Endodermal cell (in vitro differentiated cells): Measurements from ENCODE around the gene NLRP9. TPM values are rescaled to one million over a fixed set of nuclear protein-coding genes. Genes with fewer than 3 reads are reported as not detected.

Experiments
- DNase-seq: peaks from one replicate; pipeline ENCODE4 v3.0.0-alpha.2; 2017
- H3K27ac ChIP-seq: 2 replicates; pipeline ENCODE4 v1.5.1; 2013; ENCODE audit warnings: mild to moderate bottlenecking, low read depth, low read length, moderate library complexity
- H3K27me3 ChIP-seq: 2 replicates; pipeline ENCODE4 v1.6.1; 2013; ENCODE audit warnings: mild to moderate bottlenecking, low read length, moderate library complexity; ENCODE audit not compliant: insufficient read depth, control insufficient read depth, poor library complexity, severe bottlenecking
- H3K36me3 ChIP-seq: 2 replicates; pipeline ENCODE4 v1.7.0; 2013; ENCODE audit warnings: mild to moderate bottlenecking, low read length, moderate library complexity; ENCODE audit not compliant: control insufficient read depth, insufficient read depth
- H3K4me1 ChIP-seq: one replicate; pipeline ENCODE4 v1.7.0; 2013; ENCODE audit warnings: low read length; ENCODE audit not compliant: control insufficient read depth, insufficient read depth
- H3K4me3 ChIP-seq: 2 replicates; pipeline ENCODE4 v1.5.1; 2013; ENCODE audit warnings: mild to moderate bottlenecking, low read length, moderate library complexity
- H3K9ac ChIP-seq: 2 replicates; pipeline ENCODE4 v1.6.1; 2013; ENCODE audit warnings: mild to moderate bottlenecking, low read length, moderate library complexity; ENCODE audit not compliant: poor library complexity, severe bottlenecking; ENCODE audit errors: extremely low read depth
- H3K9me3 ChIP-seq: 2 replicates; pipeline ENCODE4 v1.6.1; 2013; ENCODE audit warnings: mild to moderate bottlenecking, low read length, moderate library complexity; ENCODE audit not compliant: control insufficient read depth
- H3K27ac Mint-ChIP-seq: 2 replicates; pipeline ENCODE4 v1.8.0; 2020; ENCODE audit warnings: mixed read lengths
- H3K27me3 Mint-ChIP-seq: 2 replicates; pipeline ENCODE4 v1.8.0; 2021; ENCODE audit warnings: mild to moderate bottlenecking, mixed read lengths; ENCODE audit not compliant: insufficient read depth
- H3K36me3 Mint-ChIP-seq: 2 replicates; pipeline ENCODE4 v1.8.0; 2020; ENCODE audit warnings: low read depth, mixed read lengths
- H3K4me1 Mint-ChIP-seq: 2 replicates; pipeline ENCODE4 v1.8.0; 2020; ENCODE audit warnings: mixed read lengths
- H3K4me3 Mint-ChIP-seq: 2 replicates; pipeline ENCODE4 v1.8.0; 2020; ENCODE audit warnings: mild to moderate bottlenecking, moderate library complexity, mixed read lengths
- H3K9me3 Mint-ChIP-seq: 2 replicates; pipeline ENCODE4 v1.8.0; 2020; ENCODE audit warnings: mild to moderate bottlenecking, mixed read lengths
- WGBS, 2 experiments: methylation state at CpG; one replicate each; pipeline versions ENCODE4 v1.1.5 to v1.1.7; 2013; ENCODE audit warnings: missing lambda C conversion rate in 2 of 2, mixed read lengths in 1 of 2; ENCODE audit not compliant: insufficient coverage in 1 of 2, insufficient read length in 1 of 2; 5-methylcytosine and 5-hydroxymethylcytosine counted together
- total RNA-seq, 2 donors: library from RNA; stranded (reverse); fragmentation: NEBNext Ultra II Directional in 1 of 2; extraction: Animal tissue kit (Norgen Biotek cat#: 25700) in 1 of 2; gene quantifications; 2 replicates in 1 of 2; 3 replicates in 1 of 2; pipeline ENCODE4 v1.2.1, GENCODE V29; 2021
- TF ChIP-seq, protein P1 (sequence below): fragments of 200-600 bp; sonication (generic); conservative IDR thresholded peaks from 2 replicates; pipeline ENCODE4 v1.5.0; 2021; ENCODE audit warnings: antibody characterized with exemption, mild to moderate bottlenecking

The NLRP9 gene
- total RNA-seq, 2 donors from 2014 or later = not detected

DNA sequence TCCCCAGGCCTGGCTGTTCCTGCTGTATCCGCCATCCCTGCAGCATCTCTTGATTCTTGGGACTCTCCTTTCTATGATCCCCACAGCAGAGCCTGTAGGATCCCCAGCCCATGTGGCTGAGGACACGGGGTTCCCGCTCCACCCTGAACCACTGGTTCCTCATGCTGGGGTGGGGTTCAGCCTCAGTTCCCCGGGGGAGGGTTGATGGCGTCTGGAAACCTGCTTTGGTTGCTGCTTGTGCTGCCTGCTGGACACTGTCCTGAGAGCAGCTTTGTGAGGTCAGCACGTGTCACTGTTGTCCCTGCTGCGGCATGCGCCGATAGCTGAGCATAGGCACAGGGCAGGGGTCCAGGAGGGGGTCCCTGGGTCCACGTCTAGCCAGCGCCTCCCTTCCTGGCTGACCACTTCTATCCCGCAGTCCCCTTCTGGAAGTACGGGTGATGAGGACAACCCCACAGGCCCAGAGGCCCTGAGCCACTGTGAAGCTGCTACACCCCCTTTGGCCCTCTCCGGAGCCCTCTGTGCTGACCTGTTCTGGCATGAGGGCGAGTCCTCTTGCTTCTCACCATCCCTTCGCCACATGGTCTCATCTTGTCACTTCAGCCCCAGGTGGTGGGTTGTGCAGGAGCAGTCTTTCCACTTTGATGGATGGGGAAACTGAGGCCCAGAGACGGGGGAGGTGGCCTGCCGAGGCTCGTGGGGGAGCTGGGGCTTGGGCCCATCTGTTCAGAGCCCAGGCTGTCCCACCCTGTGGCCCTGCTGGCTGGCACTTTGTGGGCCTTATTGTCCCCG lies 57.7 kb downstream of the NLRP9 start:
- Histone ChIP-seq H3K9ac (no peak overlapping the region), H3K4me1 (peaks cover 15% of the 10 kb centered on the region), H3K9me3 (no peaks in the 10 kb centered on the region), H3K4me3 (no peak overlapping the region), H3K36me3 (peaks cover 47% of the 10 kb centered on the region), H3K27ac (no peak overlapping the region), H3K27me3 (no peaks in the 10 kb centered on the region)
- no peak overlapping the region for H3K27ac Mint-ChIP-seq
- H3K4me3 Mint-ChIP-seq = no peak overlapping the region
- no peak for DNase-seq
- no peaks in the 10 kb centered on the region for H3K27me3 Mint-ChIP-seq
- peaks cover 31% of the 10 kb centered on the region for H3K4me1 Mint-ChIP-seq
- no peaks in the 10 kb centered on the region for H3K9me3 Mint-ChIP-seq
- WGBS, 2 experiments = 94% methylated on average over 15 to 20 of the region's 20 CpGs
- TF ChIP-seq, protein P1, sequence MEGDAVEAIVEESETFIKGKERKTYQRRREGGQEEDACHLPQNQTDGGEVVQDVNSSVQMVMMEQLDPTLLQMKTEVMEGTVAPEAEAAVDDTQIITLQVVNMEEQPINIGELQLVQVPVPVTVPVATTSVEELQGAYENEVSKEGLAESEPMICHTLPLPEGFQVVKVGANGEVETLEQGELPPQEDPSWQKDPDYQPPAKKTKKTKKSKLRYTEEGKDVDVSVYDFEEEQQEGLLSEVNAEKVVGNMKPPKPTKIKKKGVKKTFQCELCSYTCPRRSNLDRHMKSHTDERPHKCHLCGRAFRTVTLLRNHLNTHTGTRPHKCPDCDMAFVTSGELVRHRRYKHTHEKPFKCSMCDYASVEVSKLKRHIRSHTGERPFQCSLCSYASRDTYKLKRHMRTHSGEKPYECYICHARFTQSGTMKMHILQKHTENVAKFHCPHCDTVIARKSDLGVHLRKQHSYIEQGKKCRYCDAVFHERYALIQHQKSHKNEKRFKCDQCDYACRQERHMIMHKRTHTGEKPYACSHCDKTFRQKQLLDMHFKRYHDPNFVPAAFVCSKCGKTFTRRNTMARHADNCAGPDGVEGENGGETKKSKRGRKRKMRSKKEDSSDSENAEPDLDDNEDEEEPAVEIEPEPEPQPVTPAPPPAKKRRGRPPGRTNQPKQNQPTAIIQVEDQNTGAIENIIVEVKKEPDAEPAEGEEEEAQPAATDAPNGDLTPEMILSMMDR = no peak
- H3K36me3 Mint-ChIP-seq = peaks cover 50% of the 10 kb centered on the region

DNA sequence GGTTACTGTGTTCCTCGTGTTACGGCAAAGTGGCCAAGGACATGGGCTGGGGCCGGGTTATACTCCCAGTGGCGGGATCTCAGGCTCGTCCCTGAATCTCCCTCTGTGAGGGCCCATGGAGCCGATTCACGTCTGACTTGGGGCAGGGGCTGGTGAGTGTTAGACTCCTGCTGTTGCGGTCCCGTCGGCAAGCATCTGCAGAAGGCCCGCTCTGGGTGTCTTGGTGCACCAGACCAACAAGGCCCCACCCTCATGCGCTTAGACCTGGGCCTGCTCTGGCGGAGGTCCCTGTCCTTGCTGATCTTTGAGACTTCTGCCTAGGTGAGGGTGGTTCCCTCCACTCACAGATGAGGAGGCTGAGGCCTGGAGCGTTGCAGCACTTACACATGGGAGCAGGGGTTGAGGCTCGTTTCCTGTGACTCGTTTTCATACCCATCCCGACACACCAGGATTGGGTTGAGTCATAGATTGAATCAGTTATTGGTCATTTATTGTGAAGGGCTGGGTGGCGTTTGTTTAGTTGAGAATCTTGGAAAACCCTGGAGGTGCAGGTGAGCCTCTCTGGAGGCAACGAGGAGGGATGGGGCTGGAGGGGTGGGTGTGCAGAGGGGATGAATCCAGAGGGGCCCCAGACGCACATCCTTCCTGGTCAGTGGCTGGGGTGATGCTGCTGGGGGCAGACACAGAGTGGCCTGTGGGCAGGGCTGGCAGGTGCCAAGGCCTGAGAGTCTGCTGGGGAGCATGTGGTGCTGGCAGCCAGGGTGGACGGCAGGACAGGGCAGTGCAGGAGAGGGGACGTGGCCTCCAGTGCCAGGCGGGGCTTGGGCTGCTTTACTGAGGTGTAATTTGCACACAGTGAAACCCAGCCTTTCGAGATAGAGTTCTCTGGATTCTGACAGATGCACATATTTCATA lies 58.6 kb downstream of the NLRP9 start:
- no peak for DNase-seq
- Histone ChIP-seq H3K9me3 (no peaks in the 10 kb centered on the region), H3K4me3 (no peak overlapping the region), H3K36me3 (peaks cover 40% of the 10 kb centered on the region), H3K4me1 (peaks cover 15% of the 10 kb centered on the region), H3K27ac (no peak overlapping the region), H3K27me3 (no peaks in the 10 kb centered on the region), H3K9ac (no peak overlapping the region)
- Mint-ChIP-seq H3K4me1 (peaks cover 29% of the 10 kb centered on the region), H3K4me3 (no peak overlapping the region), H3K9me3 (no peaks in the 10 kb centered on the region), H3K36me3 (peaks cover 43% of the 10 kb centered on the region), H3K27me3 (no peaks in the 10 kb centered on the region), H3K27ac (no peak overlapping the region)
- WGBS, 2 experiments = 94 to 96% methylated on average over 10 to 24 of the region's 24 CpGs
- TF ChIP-seq, protein P1 = no peak

DNA sequence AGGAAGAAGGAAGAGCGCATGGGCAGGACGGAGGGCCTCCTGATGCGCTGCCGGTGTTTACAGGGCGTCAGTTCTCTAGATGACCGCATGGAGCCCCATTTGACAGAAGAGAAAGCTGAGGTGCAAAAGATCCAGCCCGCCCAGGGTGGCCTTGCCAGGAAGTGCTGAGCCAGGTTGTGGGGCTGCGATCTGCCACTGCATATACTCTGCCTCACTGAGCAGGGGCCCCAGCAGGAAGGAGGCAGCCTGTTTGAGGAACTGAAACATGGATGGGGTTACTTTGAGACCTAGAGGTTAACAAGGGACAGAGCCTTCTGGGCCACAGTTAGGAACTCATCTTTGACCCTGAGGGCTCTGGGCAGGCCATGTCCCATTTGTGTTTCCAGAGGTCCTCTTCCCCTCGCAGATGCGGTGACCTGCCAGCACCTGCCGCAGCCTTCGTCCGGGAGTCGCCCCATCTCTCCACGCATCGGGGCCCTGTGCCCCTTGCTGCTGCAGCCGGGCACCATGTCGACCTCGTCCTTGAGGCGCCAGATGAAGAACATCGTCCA lies 60.0 kb downstream of the NLRP9 start:
- Histone ChIP-seq H3K4me3 (peak overlapping the region; percentile 88), H3K27me3 (no peaks in the 10 kb centered on the region), H3K4me1 (peaks cover 3% of the 10 kb centered on the region), H3K27ac (no peak overlapping the region), H3K9ac (peak overlapping the region; percentile 4), H3K9me3 (no peaks in the 10 kb centered on the region), H3K36me3 (peaks cover 43% of the 10 kb centered on the region)
- Mint-ChIP-seq H3K27ac (peak overlapping the region; percentile 77), H3K9me3 (no peaks in the 10 kb centered on the region), H3K4me1 (peaks cover 28% of the 10 kb centered on the region), H3K27me3 (no peaks in the 10 kb centered on the region), H3K36me3 (peaks cover 45% of the 10 kb centered on the region), H3K4me3 (no peak overlapping the region)
- DNase-seq = no peak
- TF ChIP-seq, protein P1 = no peak
- 96% methylated on average over 15 to 21 of the region's 21 CpGs for WGBS, 2 experiments
